Uterus (tissue), 4 donors: Measurements from ENCODE around the gene PKD1L1. TPM values are rescaled to one million over a fixed set of nuclear protein-coding genes. Genes with fewer than 3 reads are reported as not detected.

Experiments
- DNase-seq, 2 donors: peaks; one replicate each; pipeline ENCODE4 v3.0.0-alpha.2; 2019 to 2020
- H3K27ac ChIP-seq, 2 donors: fragments of 200-600 bp; sonication (generic); 1 replicate in 1 of 2; 2 replicates in 1 of 2; pipeline ENCODE4 v1.5.1; 2016 to 2018
- H3K27me3 ChIP-seq, 2 donors: fragments of 200-600 bp; sonication (generic); one replicate each; pipeline ENCODE4 v1.5.1; 2018 to 2019; ENCODE audit warnings: control low read depth in 1 of 2
- H3K36me3 ChIP-seq, 2 donors: fragments of 200-600 bp; sonication (generic); one replicate each; pipeline ENCODE4 v1.5.1; 2019; ENCODE audit warnings: control low read depth in 1 of 2
- H3K4me1 ChIP-seq, 2 donors: fragments of 200-600 bp; sonication (generic); one replicate each; pipeline ENCODE4 v1.5.1; 2018 to 2019; ENCODE audit warnings: control low read depth in 1 of 2
- H3K4me3 ChIP-seq, 2 donors: fragments of 200-600 bp; sonication (generic); 1 replicate in 1 of 2; 2 replicates in 1 of 2; pipeline ENCODE4 v1.5.1; 2018 to 2019; ENCODE audit warnings: mild to moderate bottlenecking in 1 of 2
- H3K9me3 ChIP-seq, 2 donors: fragments of 200-600 bp; sonication (generic); one replicate each; pipeline ENCODE4 v1.5.1; 2019; ENCODE audit warnings: control low read depth in 1 of 2
- POLR2A ChIP-seq, 2 donors: fragments of 450-650 bp; IDR thresholded peaks; one replicate each; pipeline ENCODE4 v1.6.1; 2016; ENCODE audit warnings: antibody characterized with exemption in 2 of 2, mild to moderate bottlenecking in 1 of 2, moderate library complexity in 1 of 2
- intact Hi-C: fragments of 100-400 bp; cut with DNase I; formaldehyde crosslinking; loops from one replicate; pipeline ENCODE4 v1.15.1; 2023; ENCODE audit warnings: low total_unique reads
- total RNA-seq, 4 donors: library from RNA; depleted of rRNA in 3 of 4; stranded (reverse); fragments of >200 nt in 3 of 4; gene quantifications; one replicate each; pipeline versions ENCODE4 v1.1.0 to v1.2.4, GENCODE V29; 2014 to 2023
- TF ChIP-seq, protein P1 (sequence below), 4 experiments: fragments of 200-600 bp in 2 of 4; fragments of 450-650 bp in 2 of 4; sonication (generic) in 2 of 4; IDR thresholded peaks; one replicate each; pipeline ENCODE4 v1.5.1; 2016 to 2019; ENCODE audit warnings: antibody characterized with exemption in 4 of 4, mild to moderate bottlenecking in 2 of 4, moderate library complexity in 1 of 4
- donor health status: DM: yes; HTN: yes; CAD: no.

PKD1L1 gene, protein sequence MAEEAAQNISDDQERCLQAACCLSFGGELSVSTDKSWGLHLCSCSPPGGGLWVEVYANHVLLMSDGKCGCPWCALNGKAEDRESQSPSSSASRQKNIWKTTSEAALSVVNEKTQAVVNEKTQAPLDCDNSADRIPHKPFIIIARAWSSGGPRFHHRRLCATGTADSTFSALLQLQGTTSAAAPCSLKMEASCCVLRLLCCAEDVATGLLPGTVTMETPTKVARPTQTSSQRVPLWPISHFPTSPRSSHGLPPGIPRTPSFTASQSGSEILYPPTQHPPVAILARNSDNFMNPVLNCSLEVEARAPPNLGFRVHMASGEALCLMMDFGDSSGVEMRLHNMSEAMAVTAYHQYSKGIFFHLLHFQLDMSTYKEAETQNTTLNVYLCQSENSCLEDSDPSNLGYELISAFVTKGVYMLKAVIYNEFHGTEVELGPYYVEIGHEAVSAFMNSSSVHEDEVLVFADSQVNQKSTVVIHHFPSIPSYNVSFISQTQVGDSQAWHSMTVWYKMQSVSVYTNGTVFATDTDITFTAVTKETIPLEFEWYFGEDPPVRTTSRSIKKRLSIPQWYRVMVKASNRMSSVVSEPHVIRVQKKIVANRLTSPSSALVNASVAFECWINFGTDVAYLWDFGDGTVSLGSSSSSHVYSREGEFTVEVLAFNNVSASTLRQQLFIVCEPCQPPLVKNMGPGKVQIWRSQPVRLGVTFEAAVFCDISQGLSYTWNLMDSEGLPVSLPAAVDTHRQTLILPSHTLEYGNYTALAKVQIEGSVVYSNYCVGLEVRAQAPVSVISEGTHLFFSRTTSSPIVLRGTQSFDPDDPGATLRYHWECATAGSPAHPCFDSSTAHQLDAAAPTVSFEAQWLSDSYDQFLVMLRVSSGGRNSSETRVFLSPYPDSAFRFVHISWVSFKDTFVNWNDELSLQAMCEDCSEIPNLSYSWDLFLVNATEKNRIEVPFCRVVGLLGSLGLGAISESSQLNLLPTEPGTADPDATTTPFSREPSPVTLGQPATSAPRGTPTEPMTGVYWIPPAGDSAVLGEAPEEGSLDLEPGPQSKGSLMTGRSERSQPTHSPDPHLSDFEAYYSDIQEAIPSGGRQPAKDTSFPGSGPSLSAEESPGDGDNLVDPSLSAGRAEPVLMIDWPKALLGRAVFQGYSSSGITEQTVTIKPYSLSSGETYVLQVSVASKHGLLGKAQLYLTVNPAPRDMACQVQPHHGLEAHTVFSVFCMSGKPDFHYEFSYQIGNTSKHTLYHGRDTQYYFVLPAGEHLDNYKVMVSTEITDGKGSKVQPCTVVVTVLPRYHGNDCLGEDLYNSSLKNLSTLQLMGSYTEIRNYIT (N-terminal part only)
- 1 to 10 TPM in 2 of 4 donors, under 1 TPM in 2; under 0.01 to 3.8 (median 0.74) TPM for total RNA-seq

DNA sequence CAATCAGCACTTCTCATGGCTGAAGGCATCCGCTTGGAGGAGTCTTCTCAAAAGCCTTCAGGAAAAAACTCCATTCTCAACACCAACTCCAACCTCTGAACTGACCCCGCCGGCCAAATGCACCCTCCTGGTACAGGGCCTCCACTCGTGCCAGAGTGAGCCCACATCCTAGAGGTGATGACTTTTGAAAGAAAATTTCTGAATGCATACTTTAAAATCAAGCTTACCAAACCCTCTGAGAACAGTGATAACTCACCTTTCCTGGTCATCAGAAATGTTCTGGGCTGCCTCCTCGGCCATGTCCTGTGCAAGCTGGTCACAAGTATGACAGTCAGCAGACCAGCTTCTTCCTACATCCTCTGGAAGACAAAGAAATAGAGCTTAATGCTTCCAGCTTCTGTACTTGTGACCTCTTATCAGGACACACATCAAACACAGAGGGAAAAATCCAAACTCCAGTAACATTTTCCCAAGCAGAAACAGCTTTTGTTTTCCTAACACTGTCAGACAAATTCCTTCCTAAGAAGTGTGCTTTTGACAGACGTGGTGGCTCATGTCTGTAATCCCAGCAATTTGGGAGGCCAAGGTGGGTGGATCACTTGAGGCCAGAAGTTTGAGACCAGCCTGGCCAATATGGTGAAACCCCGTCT is at the start of gene PKD1L1:
Gene PKD1L1 (minus strand): TSS at position 326 of the 650 bp plus-strand sequence. CDS start 26 bp downstream, at position 300.
- Histone ChIP-seq H3K27me3 (no peaks in the 10 kb centered on the region), H3K36me3 (no peaks in the 10 kb centered on the region), H3K9me3 (no peaks in the 10 kb centered on the region), H3K4me3 (no peak within 1 kb of the TSS), H3K27ac (peak within 1 kb of the TSS in 1 of 2 donors; percentile 48), H3K4me1 (no peaks in the 10 kb centered on the region)
- no peak for DNase-seq
- TF ChIP-seq, protein P1, sequence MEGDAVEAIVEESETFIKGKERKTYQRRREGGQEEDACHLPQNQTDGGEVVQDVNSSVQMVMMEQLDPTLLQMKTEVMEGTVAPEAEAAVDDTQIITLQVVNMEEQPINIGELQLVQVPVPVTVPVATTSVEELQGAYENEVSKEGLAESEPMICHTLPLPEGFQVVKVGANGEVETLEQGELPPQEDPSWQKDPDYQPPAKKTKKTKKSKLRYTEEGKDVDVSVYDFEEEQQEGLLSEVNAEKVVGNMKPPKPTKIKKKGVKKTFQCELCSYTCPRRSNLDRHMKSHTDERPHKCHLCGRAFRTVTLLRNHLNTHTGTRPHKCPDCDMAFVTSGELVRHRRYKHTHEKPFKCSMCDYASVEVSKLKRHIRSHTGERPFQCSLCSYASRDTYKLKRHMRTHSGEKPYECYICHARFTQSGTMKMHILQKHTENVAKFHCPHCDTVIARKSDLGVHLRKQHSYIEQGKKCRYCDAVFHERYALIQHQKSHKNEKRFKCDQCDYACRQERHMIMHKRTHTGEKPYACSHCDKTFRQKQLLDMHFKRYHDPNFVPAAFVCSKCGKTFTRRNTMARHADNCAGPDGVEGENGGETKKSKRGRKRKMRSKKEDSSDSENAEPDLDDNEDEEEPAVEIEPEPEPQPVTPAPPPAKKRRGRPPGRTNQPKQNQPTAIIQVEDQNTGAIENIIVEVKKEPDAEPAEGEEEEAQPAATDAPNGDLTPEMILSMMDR (IDR thresholded peaks at IDR 0.05): no peak
- intact Hi-C loops: loop anchor here (10.0 kb wide), 1 partner anchor 167 kb away; no protein-coding TSS in a partner anchor

DNA sequence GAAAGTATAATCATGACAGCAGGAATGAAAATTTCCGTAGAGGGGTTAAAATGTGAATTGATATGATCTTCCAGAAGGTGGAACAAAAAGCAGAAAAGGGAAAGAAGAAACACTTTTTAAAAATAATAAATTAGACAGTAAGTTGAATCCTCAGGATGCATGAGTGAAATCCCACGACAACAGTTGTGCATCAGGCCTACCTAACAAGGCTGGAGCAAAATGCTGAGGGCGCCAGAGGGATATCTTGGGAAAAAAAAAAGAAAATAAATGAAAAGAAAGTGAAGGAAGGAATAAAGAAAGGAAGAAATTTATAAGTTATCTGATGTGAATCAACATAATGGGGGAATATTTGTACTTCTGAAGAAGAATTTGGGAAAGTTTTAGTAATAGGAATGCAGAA is 44.2 kb upstream of the PKD1L1 start:
- peak overlapping the region; percentile 25 to 55 for H3K27ac ChIP-seq
- H3K27me3 ChIP-seq: no peaks in the 10 kb centered on the region
- DNase-seq: no peak
- H3K4me3 ChIP-seq: no peak overlapping the region
- intact Hi-C loops: loop anchor here (10.0 kb wide), 1 partner anchor 122 kb away; no protein-coding TSS in a partner anchor
- H3K4me1 ChIP-seq: no peaks in the 10 kb centered on the region
- H3K36me3 ChIP-seq: no peaks in the 10 kb centered on the region
- TF ChIP-seq, protein P1 (IDR thresholded peaks at IDR 0.05): no peak
- no peak for TF ChIP-seq POLR2A (IDR thresholded peaks at IDR 0.05)
- H3K9me3 ChIP-seq: no peaks in the 10 kb centered on the region

DNA sequence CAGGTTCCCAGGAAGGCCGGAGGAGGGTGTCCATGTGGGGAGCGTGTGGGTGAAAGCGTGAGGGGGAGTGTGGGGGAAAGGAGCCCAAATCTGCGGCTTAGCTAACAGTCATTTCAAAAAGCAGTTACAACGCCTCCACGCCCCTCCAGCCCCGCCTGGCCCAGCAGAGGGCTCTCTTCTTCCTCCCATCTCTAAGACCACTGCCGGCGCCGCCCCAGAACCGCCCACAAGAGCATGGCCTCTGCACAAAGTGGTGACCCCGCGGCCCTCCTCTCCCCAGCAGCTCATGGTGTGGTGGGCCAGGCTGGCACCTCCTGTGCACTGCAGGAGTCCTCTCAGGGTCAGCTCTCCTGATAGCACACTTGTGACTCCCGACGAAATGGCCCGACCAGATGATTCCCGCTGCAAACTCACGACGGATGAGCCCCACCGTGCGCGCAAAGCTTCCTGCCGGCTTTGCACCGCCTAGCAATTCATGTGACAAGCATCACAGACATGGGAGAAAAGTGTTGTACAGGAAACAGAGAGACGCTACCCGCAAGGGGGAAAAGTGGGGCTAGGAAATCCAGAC is 43.6 kb upstream of the PKD1L1 start:
- DNase-seq: peak; percentile 78 to 80
- Histone ChIP-seq H3K4me1 (no peaks in the 10 kb centered on the region), H3K9me3 (no peaks in the 10 kb centered on the region), H3K27me3 (no peaks in the 10 kb centered on the region), H3K27ac (peak overlapping the region; percentile 25 to 55), H3K4me3 (peak overlapping the region; percentile 36 to 37), H3K36me3 (no peaks in the 10 kb centered on the region)
- intact Hi-C loops: loop anchor here (10.0 kb wide), 1 partner anchor 123 kb away; no protein-coding TSS in a partner anchor
- TF ChIP-seq, protein P1 (IDR thresholded peaks at IDR 0.05): peak; percentile 63 to 71 (median 65)
- TF ChIP-seq POLR2A (IDR thresholded peaks at IDR 0.05): no peak

DNA sequence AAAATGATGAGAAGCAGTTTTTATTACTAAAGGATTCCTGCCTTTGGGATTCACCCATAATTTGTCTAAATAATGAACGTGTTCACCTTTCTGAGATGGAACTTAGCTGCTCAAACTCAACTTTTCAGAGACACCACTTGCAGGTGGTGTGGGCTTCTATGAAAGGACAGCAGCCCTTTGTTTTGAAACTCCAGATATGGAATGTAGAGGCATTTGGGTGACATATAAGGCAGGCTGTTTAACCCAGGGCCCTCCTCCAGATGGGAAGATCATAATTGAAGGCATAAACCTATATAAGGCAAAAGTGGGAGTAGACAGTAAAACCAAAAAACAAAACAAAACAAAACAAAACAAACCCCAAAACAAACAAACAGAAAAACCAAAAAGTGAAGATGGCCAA is 43.0 kb upstream of the PKD1L1 start:
- no peaks in the 10 kb centered on the region for H3K27me3 ChIP-seq
- H3K4me3 ChIP-seq: peak overlapping the region in 1 of 2 donors; percentile 36
- intact Hi-C loops: loop anchor here (10.0 kb wide), 1 partner anchor 124 kb away; no protein-coding TSS in a partner anchor
- H3K4me1 ChIP-seq: no peaks in the 10 kb centered on the region
- DNase-seq: no peak
- no peaks in the 10 kb centered on the region for H3K36me3 ChIP-seq
- H3K27ac ChIP-seq: peak overlapping the region; percentile 25 to 55
- TF ChIP-seq POLR2A (IDR thresholded peaks at IDR 0.05): no peak
- TF ChIP-seq, protein P1 (IDR thresholded peaks at IDR 0.05): no peak
- H3K9me3 ChIP-seq: no peaks in the 10 kb centered on the region
